UCSD-AML1 (cell line): ENCODE measurements around the gene MAVS.
"Not testable (repeated sequence)": the region's sequence is repeated elsewhere in the genome, so short reads cannot be mapped to it uniquely, and the experiment has no call there.

Experiments
- DNase-seq: peaks from one replicate; lab custom pipeline; 2025; ENCODE audit not compliant: unreplicated experiment; lab: John Stamatoyannopoulos, UW

Gene MAVS

DNA sequence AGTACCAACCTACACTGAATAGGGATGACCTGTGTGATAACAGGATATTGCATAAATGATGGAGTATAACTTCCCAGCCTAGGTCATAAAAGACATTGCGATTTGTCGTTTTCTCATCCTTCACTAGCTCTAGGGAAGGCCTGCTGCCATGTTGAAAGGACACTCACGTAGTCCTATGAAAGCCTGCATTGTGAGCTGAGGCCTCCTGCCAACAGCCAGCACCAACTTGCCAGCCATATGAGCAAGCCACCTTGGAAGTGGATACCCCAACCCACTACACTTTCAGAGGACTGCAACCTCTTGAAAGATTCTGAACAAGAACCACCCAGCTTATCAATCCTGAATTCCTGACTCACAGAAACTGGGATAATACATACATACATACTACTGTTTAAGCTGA is 39.1 kb downstream of the MAVS start:
- no peak for DNase-seq

DNA sequence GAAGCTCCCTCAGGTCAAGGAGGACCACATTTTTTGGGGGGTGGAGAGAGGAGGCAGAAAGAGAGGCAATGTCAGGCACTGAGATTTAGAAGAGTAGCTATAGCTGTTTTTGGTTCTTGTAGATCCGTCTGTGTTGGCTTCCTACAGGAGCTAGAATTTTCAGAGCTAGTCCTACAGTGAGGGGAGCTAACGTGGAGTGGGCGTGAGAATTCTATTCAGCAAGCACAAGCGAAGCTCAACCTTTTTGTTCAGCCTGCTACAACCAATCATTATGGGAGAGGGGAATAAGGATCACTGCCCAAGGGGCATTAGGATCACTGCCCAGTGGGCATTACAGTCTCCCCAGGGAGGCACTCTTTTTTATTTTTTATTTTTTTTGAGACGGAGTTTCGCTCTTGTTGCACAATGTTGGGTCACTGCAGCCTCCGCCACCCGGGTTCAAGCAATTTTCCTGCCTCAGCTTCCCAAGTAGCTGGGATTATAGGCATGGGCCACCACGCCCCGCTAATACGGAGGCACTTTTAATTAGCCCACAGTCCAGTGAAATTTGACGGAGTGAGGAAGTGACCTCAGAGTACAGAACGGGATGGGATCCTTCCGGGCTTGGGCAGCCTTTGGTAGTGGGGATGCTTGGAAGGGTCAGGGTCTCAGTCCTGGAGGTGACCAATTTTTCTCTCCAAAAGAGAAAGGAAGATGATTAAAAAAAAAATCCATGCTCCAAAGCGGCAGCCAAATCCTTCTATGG is 41.4 kb downstream of the MAVS start:
- no peak for DNase-seq

DNA sequence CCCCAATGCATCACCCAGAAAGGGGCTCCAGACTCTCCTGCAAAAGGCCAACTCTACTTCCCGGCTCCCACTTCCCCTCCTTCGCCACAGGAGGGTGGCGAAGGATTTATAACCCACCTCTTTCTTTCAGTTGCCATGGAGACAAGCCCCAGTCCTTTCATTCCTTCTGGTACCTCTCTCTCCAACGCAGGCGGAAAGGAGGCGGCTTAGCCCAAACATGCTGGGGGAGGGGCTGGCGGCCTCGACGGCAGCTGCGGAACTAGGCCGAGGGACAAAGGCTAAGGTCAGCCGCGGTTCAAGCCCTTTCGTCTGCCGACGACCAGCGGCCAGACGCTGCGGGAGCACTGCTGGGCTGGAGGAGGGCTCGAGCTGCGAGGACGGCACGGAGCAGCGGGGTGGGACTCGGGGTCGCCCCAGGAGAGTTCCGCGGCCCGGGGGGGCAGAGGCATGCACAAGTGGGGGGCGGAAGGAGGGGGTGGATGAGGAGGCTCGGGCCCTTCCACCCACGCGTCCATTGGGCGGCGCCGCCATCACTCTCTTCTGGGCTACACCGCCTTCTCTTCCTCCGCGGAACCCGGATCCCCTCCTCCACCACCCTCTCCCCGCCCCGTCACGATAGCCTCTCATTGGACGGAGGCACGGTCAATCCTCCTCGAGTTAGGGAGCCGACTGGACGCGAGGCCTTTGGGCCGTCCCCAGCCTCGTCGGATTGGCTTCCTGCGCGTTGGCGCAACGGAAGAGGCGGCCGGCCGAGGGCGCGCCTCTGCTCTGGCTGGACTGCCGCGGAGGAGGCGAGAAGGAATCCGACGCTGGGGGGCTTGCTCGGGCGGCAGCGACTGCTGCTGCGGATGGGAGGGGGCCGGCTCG is 42.2 kb downstream of the MAVS start, which contains the start of gene PANK2:
Gene PANK2 (plus strand): TSS at position 766 of the 867 bp plus-strand sequence.
- peak; percentile 97 for DNase-seq

GRCh38 chr20:3889489-3890397 is 43.1 kb downstream of the MAVS start:
- peak; percentile 37 for DNase-seq

DNA sequence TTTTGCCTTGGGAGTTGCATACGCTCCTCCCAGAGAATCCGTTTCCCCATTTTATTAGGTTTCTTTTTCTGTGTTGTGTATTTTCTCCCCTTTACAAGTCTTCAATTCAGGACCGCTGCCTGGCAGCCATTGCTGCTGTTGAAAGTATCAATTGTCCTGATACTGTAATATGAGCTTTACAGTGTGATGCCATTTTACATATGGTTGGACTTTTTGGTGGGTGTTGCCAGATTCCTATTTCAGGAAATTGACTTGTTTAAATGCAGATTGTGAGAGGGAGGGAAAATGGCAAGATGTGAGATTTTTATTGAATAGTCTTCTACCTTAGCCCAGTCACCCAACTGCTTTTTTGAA is 43.7 kb downstream of the MAVS start:
- no peak for DNase-seq

DNA sequence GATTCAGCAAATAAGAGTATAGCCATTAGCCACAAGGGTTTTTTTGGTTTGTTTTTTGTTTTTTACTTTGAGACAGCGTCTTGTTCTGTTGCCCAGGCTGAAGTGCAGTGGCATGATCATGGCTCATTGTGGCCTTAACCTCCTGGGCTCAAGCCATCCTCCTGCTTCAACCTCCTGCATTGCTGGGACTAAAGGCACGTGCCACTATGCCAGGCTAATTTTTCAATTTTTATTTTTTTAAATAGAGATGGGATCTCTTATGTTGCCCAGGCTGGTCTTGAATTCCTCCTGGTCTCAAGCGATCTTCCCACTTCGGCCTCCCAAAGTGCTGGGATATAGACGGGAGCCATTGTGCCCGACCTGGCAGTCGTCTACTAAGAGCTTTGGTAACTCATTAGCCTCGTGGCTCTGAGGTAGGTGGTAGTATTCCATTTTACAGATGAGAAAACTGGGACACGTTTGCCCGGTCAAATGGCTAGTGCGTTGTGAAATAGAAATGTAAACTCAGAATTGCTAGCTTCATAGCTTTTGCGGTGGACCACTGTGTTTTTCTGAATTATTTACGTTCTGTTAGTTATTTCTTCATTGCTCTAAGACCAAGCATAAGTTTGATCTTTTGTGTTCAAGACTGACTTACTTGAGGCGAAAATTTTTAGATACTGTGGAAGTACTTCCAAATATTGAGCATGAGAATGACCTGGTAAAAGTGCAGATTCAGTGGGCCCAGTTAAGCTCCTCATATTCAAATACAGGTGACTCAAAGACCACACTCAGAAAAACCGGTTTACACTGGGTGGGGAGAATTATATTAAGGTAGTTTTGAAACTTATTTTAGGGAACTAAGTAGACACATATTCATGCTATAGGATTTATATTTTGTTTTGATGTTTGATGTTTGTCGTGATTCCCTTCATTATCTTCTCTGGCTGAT is 44.6 kb downstream of the MAVS start:
- no peak for DNase-seq

- DNase-seq: no peak
These were observed 48.2 kb downstream of the MAVS start for GRCh38 chr20:3894796-3895195.

DNA sequence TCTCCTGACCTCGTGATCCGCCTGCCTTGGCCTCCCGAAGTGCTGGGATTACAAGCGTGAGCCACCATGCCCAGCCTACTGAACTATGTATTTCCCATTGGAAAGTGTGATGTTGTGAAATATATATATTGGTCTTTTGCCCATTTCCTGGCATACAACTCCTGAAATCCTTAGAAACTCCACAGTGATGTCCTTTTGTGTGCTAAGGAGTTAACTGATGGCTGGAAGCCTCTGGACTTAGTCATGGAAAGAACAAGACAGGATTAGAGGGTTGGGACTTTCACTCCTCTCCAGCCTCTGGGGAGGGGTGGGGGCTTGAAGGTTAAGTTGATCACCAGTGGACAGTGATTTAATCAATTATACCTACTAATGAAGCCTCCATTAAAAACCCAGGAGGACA is 49.7 kb downstream of the MAVS start:
- no peak for DNase-seq

- no peak for DNase-seq
These were observed 50.4 kb downstream of the MAVS start for GRCh38 chr20:3896853-3897583.

DNA sequence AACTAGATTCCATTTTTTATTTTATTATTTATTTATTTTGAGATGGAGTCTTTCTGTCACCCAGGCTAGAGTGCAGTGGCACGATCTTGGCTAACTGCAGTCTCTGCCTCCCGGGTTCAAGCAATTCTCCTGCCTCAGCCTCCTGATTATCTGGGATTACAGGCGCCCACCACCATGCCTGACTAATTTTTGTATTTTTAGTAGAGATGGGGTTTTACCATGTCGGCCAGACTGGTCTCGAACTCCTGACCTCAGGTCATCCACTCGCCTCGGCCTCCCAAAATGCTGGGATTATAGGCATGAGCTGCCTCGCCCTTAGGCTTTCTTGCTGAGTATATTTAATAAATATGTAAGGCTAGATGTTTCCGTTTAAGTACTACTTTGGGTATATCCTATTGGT is 51.5 kb downstream of the MAVS start:
- DNase-seq: not testable (repeated sequence)

DNA sequence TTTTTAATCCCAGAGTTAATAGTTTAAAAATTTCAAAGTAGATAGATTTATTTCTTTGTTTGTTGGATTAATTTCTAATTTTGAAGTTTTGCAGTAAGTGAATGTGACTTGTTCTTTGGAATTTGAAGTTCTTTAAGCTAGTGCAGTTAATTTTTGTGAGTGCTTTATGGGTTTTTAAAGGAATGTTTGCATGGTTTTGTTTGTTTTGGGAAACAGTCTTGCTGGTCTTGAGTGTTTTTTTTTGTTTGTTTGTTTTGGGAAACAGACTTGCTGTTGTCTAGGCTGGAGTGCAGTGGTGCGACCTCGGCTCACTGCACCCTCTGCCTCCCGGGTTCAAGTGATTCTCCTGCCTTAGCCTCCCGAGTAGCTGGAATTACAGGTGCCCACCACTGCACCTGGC is 52.0 kb downstream of the MAVS start:
- DNase-seq: no peak

DNA sequence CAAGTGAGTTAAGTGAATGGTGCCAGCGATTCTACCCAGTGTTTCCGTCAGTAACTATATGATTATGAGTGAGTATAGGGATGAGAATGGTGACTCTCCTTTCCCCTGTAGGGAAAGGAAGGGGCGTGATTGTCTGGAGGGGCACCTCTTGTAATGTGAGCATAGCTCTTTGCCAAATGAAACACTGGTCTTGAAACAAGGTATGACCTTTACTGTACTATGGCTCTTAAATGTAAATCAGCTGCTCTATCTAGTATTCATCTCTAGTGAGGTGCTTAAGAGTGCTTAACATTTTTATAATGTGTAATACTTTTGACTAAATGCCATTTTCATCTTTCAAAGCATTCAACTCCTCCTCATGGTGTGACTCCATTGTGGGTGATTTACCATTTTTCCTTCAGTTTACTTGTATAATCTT is 53.6 kb downstream of the MAVS start:
- DNase-seq: no peak

GRCh38 chr20:3901028-3901705 is 54.5 kb downstream of the MAVS start:
- no peak for DNase-seq

- no peak for DNase-seq
These were observed 55.2 kb downstream of the MAVS start for GRCh38 chr20:3901706-3902440.

GRCh38 chr20:3902446-3902845 is 55.8 kb downstream of the MAVS start:
- DNase-seq: no peak

DNA sequence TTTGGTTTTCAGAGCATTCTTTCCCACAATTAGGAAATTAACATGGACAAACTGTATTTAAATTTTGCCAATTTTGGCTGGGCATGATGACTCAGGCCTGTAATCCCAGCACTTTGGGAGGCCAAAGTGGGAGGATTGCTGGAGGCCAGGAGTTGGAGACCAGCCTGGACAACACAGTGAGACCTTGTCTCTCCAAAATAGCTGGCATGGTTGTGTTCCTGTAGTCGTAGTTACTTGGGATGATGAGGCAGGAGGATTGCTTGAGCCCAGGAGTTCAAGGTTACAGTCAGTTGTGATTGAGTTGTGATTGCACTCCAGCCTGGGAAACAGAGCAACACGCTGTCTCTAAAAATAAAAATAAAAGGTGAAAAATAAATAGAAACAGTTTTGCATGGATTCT is 57.6 kb downstream of the MAVS start:
- DNase-seq: no peak

DNA sequence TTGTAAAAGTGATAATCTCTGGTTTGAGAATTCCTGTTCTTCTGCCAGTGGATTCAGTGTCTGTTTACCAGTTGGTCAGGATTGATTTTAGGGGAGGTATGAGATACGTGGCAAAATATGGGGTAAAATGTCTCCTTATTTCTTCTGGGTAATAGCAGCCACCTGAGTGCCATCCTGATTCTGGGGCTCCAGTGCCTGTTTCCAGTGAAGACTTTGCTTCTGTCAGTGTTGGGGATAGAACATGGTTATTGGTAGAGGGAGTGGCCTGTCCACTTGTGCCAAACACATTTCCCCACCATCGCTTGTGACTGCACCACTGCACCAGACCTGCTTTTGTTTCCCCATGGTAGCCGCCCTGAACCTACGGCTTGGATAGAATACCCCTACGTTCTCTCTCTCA is 58.2 kb downstream of the MAVS start:
- DNase-seq: no peak
